Neural progenitor cell (in vitro differentiated cells): ENCODE measurements around the gene ABCC5. TPM values are rescaled to one million over a fixed set of nuclear protein-coding genes. Genes with fewer than 3 reads are reported as not detected.
A peak's percentile ranks its signal among the peaks of the same experiment; 100 is the strongest.

Source experiments
- DNase-seq: peaks from one replicate; pipeline ENCODE4 v3.0.0-alpha.2; 2016; ENCODE audit warnings: low spot score
- H2AFZ ChIP-seq: fragments of 200-600 bp; sonication (generic); replicated peaks from 2 replicates; pipeline ENCODE4 v1.6.1; 2016; ENCODE audit warnings: antibody characterized with exemption
- H3F3A ChIP-seq: fragments of 200-600 bp; sonication (generic); 2 replicates; pipeline ENCODE4 v1.6.1; 2016; ENCODE audit warnings: antibody characterized with exemption, low read depth
- H3K27ac ChIP-seq: fragments of 200-600 bp; sonication (generic); 2 replicates; pipeline ENCODE4 v1.5.1; 2016; ENCODE audit warnings: mild to moderate bottlenecking
- H3K27me3 ChIP-seq: fragments of 200-600 bp; sonication (generic); 2 replicates; pipeline ENCODE4 v1.6.1; 2016; ENCODE audit warnings: mild to moderate bottlenecking, moderate library complexity
- H3K36me3 ChIP-seq: fragments of 200-600 bp; sonication (generic); 2 replicates; pipeline ENCODE4 v1.5.1; 2016
- H3K4me1 ChIP-seq: fragments of 200-600 bp; sonication (generic); 2 replicates; pipeline ENCODE4 v1.6.1; 2016; ENCODE audit warnings: mixed run types
- H3K4me2 ChIP-seq: fragments of 200-600 bp; sonication (generic); 2 replicates; pipeline ENCODE4 v1.6.1; 2016
- H3K4me3 ChIP-seq: fragments of 200-600 bp; sonication (generic); 2 replicates; pipeline ENCODE4 v1.5.1; 2016
- H3K79me2 ChIP-seq: fragments of 200-600 bp; sonication (generic); 2 replicates; pipeline ENCODE4 v1.6.1; 2016; ENCODE audit warnings: low read depth
- H3K9ac ChIP-seq: fragments of 200-600 bp; sonication (generic); 2 replicates; pipeline ENCODE4 v1.6.1; 2016
- H3K9me3 ChIP-seq: fragments of 200-600 bp; sonication (generic); 2 replicates; pipeline ENCODE4 v1.5.1; 2016; ENCODE audit warnings: low read depth
- H4K20me1 ChIP-seq: fragments of 200-600 bp; sonication (generic); 2 replicates; pipeline ENCODE4 v1.6.1; 2016; ENCODE audit warnings: low read depth
- H3K27ac Mint-ChIP-seq: 3 replicates; pipeline ENCODE4 v1.8.0; 2021; ENCODE audit warnings: mixed read lengths
- H3K27me3 Mint-ChIP-seq: 2 replicates; pipeline ENCODE4 v1.8.0; 2022; ENCODE audit warnings: low read depth, mild to moderate bottlenecking, inconsistent platforms, moderate library complexity, mixed read lengths; ENCODE audit not compliant: insufficient read depth
- H3K36me3 Mint-ChIP-seq: 3 replicates; pipeline ENCODE4 v1.8.0; 2021; ENCODE audit warnings: mixed read lengths
- H3K4me1 Mint-ChIP-seq: 3 replicates; pipeline ENCODE4 v1.8.0; 2021; ENCODE audit warnings: mixed read lengths
- H3K4me3 Mint-ChIP-seq: 3 replicates; pipeline ENCODE4 v1.8.0; 2021; ENCODE audit warnings: mild to moderate bottlenecking, moderate library complexity, mixed read lengths
- H3K9me3 Mint-ChIP-seq: 3 replicates; pipeline ENCODE4 v1.8.0; 2020; ENCODE audit warnings: mixed read lengths
- CTCF ChIP-seq: fragments of 200-600 bp; sonication (generic); IDR thresholded peaks from 2 replicates; pipeline ENCODE4 v1.5.1; 2017; ENCODE audit warnings: antibody characterized with exemption, mild to moderate bottlenecking
- EZH2 ChIP-seq: fragments of 200-600 bp; sonication (generic); IDR thresholded peaks from 2 replicates; pipeline ENCODE4 v1.6.1; 2017; ENCODE audit warnings: antibody characterized with exemption, mild to moderate bottlenecking, moderate library complexity
- EZH2phosphoT487 ChIP-seq: fragments of 200-600 bp; sonication (generic); IDR thresholded peaks from 2 replicates; pipeline ENCODE4 v1.6.1; 2017; ENCODE audit warnings: antibody characterized with exemption
- total RNA-seq: library from RNA; depleted of rRNA; stranded (reverse); fragments of >200 nt; gene quantifications from 2 replicates; pipeline ENCODE4 v1.2.3, GENCODE V29; 2015; ENCODE audit warnings: low replicate concordance

Gene ABCC5
- total RNA-seq, 1 donor from 2014 or later, result 34.0 TPM

- H3F3A ChIP-seq, result no peaks in the 10 kb centered on the region
- peaks cover 10% of the 10 kb centered on the region for H3K36me3 Mint-ChIP-seq
- no peak overlapping the region for H3K9ac ChIP-seq
- no peak overlapping the region for H3K4me3 Mint-ChIP-seq
- no peaks in the 10 kb centered on the region for H3K79me2 ChIP-seq
- H3K4me3 ChIP-seq, result no peak overlapping the region
- no peak overlapping the region for H3K4me2 ChIP-seq
- H3K36me3 ChIP-seq, result no peaks in the 10 kb centered on the region
- no peak overlapping the region for H3K27ac ChIP-seq
- no peaks in the 10 kb centered on the region for H3K4me1 ChIP-seq
- no peaks in the 10 kb centered on the region for H4K20me1 ChIP-seq
- peaks cover 5% of the 10 kb centered on the region for H3K27me3 Mint-ChIP-seq
- no peak overlapping the region for H3K27ac Mint-ChIP-seq
- TF ChIP-seq CTCF (no peak), EZH2phosphoT487 (no peak), EZH2 (no peak)
- no peak for DNase-seq
- no peak overlapping the region for H2AFZ ChIP-seq
- H3K27me3 ChIP-seq, result no peaks in the 10 kb centered on the region
- H3K9me3 Mint-ChIP-seq, result no peaks in the 10 kb centered on the region
- H3K9me3 ChIP-seq, result no peaks in the 10 kb centered on the region
- peaks cover 1% of the 10 kb centered on the region for H3K4me1 Mint-ChIP-seq
These were observed 99.5 kb downstream of the ABCC5 start for GRCh38 chr3:183918178-183918577.

GRCh38 chr3:183917776-183918175 lies 99.9 kb downstream of the ABCC5 start:
- Histone ChIP-seq H3K9ac (no peak overlapping the region), H3K4me1 (no peaks in the 10 kb centered on the region), H2AFZ (no peak overlapping the region), H3K4me2 (no peak overlapping the region), H3F3A (no peaks in the 10 kb centered on the region), H3K27ac (no peak overlapping the region), H3K27me3 (no peaks in the 10 kb centered on the region), H3K4me3 (no peak overlapping the region), H4K20me1 (no peaks in the 10 kb centered on the region), H3K9me3 (no peaks in the 10 kb centered on the region), H3K36me3 (no peaks in the 10 kb centered on the region), H3K79me2 (no peaks in the 10 kb centered on the region)
- Mint-ChIP-seq H3K27ac (no peak overlapping the region), H3K36me3 (peaks cover 8% of the 10 kb centered on the region), H3K4me3 (no peak overlapping the region), H3K9me3 (no peaks in the 10 kb centered on the region), H3K27me3 (peaks cover 6% of the 10 kb centered on the region), H3K4me1 (peaks cover 3% of the 10 kb centered on the region)
- TF ChIP-seq EZH2phosphoT487, result no peak
- TF ChIP-seq EZH2, result no peak
- TF ChIP-seq CTCF, result no peak
- no peak for DNase-seq

GRCh38 chr3:183914856-183915255 lies 102.8 kb downstream of the ABCC5 start:
- TF ChIP-seq EZH2, result no peak
- no peak for TF ChIP-seq EZH2phosphoT487
- no peak for TF ChIP-seq CTCF
- Histone ChIP-seq H3K27me3 (no peaks in the 10 kb centered on the region), H3K27ac (no peak overlapping the region), H3K4me3 (no peak overlapping the region), H3K79me2 (no peaks in the 10 kb centered on the region), H3K4me1 (no peaks in the 10 kb centered on the region), H3K4me2 (no peak overlapping the region), H2AFZ (peak overlapping the region; percentile 40), H4K20me1 (no peaks in the 10 kb centered on the region), H3K9me3 (no peaks in the 10 kb centered on the region), H3F3A (no peaks in the 10 kb centered on the region), H3K36me3 (no peaks in the 10 kb centered on the region), H3K9ac (no peak overlapping the region)
- Mint-ChIP-seq H3K36me3 (peaks cover 3% of the 10 kb centered on the region), H3K4me3 (no peak overlapping the region), H3K9me3 (no peaks in the 10 kb centered on the region), H3K4me1 (peaks cover 3% of the 10 kb centered on the region), H3K27ac (no peak overlapping the region), H3K27me3 (peaks cover 11% of the 10 kb centered on the region)
- no peak for DNase-seq

- Mint-ChIP-seq H3K4me1 (peaks cover 3% of the 10 kb centered on the region), H3K27me3 (peaks cover 11% of the 10 kb centered on the region), H3K27ac (peak overlapping the region; percentile 78), H3K36me3 (no peaks in the 10 kb centered on the region), H3K9me3 (no peaks in the 10 kb centered on the region), H3K4me3 (no peak overlapping the region)
- no peak overlapping the region for H3K4me2 ChIP-seq
- no peak overlapping the region for H3K27ac ChIP-seq
- no peak overlapping the region for H2AFZ ChIP-seq
- no peaks in the 10 kb centered on the region for H3K79me2 ChIP-seq
- no peak overlapping the region for H3K4me3 ChIP-seq
- H3K36me3 ChIP-seq, result no peaks in the 10 kb centered on the region
- no peaks in the 10 kb centered on the region for H3K27me3 ChIP-seq
- H3K4me1 ChIP-seq, result no peaks in the 10 kb centered on the region
- H3F3A ChIP-seq, result no peaks in the 10 kb centered on the region
- no peaks in the 10 kb centered on the region for H4K20me1 ChIP-seq
- H3K9ac ChIP-seq, result no peak overlapping the region
- no peaks in the 10 kb centered on the region for H3K9me3 ChIP-seq
- TF ChIP-seq EZH2 (no peak), EZH2phosphoT487 (no peak), CTCF (no peak)
- no peak for DNase-seq
These were observed 104.1 kb downstream of the ABCC5 start for GRCh38 chr3:183913580-183913920.
